Ascending aorta (tissue), 2 donors: Measurements from ENCODE around the gene ZFP36. TPM values are rescaled to one million over a fixed set of nuclear protein-coding genes. Genes with fewer than 3 reads are reported as not detected.
"Not testable (repeated sequence)": the region's sequence is repeated elsewhere in the genome, so short reads cannot be mapped to it uniquely, and the experiment has no call there.

Experiments
- DNase-seq, 2 donors: peaks; one replicate each; pipeline ENCODE4 v3.0.0-alpha.2; 2019; ENCODE audit warnings: low spot score in 2 of 2
- H3K27ac ChIP-seq, 2 donors: fragments of 200-600 bp; sonication (generic); one replicate each; pipeline ENCODE4 v1.5.1; 2016 to 2017; ENCODE audit warnings: mild to moderate bottlenecking in 1 of 2
- H3K27me3 ChIP-seq: fragments of 200-600 bp; sonication (generic); one replicate; pipeline ENCODE4 v1.5.1; 2017
- H3K36me3 ChIP-seq, 2 donors: fragments of 200-600 bp; sonication (generic); one replicate each; pipeline ENCODE4 v1.5.1; 2016
- H3K4me1 ChIP-seq, 2 donors: fragments of 200-600 bp; sonication (generic); one replicate each; pipeline ENCODE4 v1.5.1; 2016 to 2017; ENCODE audit warnings: mild to moderate bottlenecking in 1 of 2
- H3K4me3 ChIP-seq, 2 donors: fragments of 200-600 bp; sonication (generic); one replicate each; pipeline ENCODE4 v1.5.1; 2016 to 2017; ENCODE audit warnings: mild to moderate bottlenecking in 1 of 2
- H3K9me3 ChIP-seq, 2 donors: fragments of 200-600 bp; sonication (generic); one replicate each; pipeline ENCODE4 v1.5.1; 2016
- CTCF ChIP-seq, 3 experiments: fragments of 200-600 bp in 2 of 3; fragments of 450-650 bp in 1 of 3; sonication (generic) in 2 of 3; IDR thresholded peaks; one replicate each; pipeline ENCODE4 v1.5.1; 2016 to 2019; ENCODE audit warnings: antibody characterized with exemption in 3 of 3, mild to moderate bottlenecking in 1 of 3, moderate library complexity in 1 of 3
- intact Hi-C: fragments of 100-400 bp; cut with DNase I; formaldehyde crosslinking; loops from one replicate; pipeline ENCODE4 v1.15.1; 2023
- total RNA-seq: library from RNA; depleted of rRNA; stranded (reverse); fragments of >200 nt; gene quantifications from one replicate; pipeline ENCODE4 v1.1.0, GENCODE V29; 2016

ZFP36 gene
- total RNA-seq, 1 donor from 2014 or later, result 1,166 TPM

GRCh38 chr19:39449116-39449797 lies 42.6 kb downstream of the ZFP36 start:
- Histone ChIP-seq H3K36me3 (peaks cover 28 to 30% of the 10 kb centered on the region in 2 donors), H3K27ac (no peak overlapping the region), H3K4me1 (peaks cover 12 to 29% of the 10 kb centered on the region in 2 donors), H3K27me3 (no peaks in the 10 kb centered on the region), H3K4me3 (no peak overlapping the region), H3K9me3 (no peaks in the 10 kb centered on the region)
- no peak for TF ChIP-seq CTCF (IDR thresholded peaks at IDR 0.05)
- DNase-seq, result no peak
- intact Hi-C loops, result loop anchor here (10.0 kb wide), 1 partner anchor 324 kb away; the partner anchor contains the start of gene PAK4

GRCh38 chr19:39451257-39451656 lies 44.6 kb downstream of the ZFP36 start:
- H3K27me3 ChIP-seq, DNase-seq, intact Hi-C loops, H3K27ac ChIP-seq, H3K4me3 ChIP-seq, H3K9me3 ChIP-seq: not testable (repeated sequence)
- Histone ChIP-seq H3K4me1 (peaks cover 7 to 20% of the 10 kb centered on the region in 2 donors), H3K36me3 (peaks cover 38 to 40% of the 10 kb centered on the region in 2 donors)

Other genes starting within 250 kb of the ZFP36 start
- gene NCCRP1, start 209.9 kb upstream of the ZFP36 start, total RNA-seq, result not detected
- gene SYCN, start 202.6 kb upstream of the ZFP36 start, total RNA-seq, result not detected
- not detected for gene IFNL3, start 161.8 kb upstream of the ZFP36 start, total RNA-seq
- not detected for gene IFNL4, start 158.0 kb upstream of the ZFP36 start, total RNA-seq
- not detected for gene IFNL2, start 138.5 kb upstream of the ZFP36 start, total RNA-seq
- gene IFNL1, start 110.4 kb upstream of the ZFP36 start, total RNA-seq, result not detected
- gene LRFN1, start 86.0 kb upstream of the ZFP36 start, total RNA-seq, result not detected
- 69.2 TPM for gene GMFG, start 70.8 kb upstream of the ZFP36 start, total RNA-seq
- gene SAMD4B, start 64.4 kb upstream of the ZFP36 start, total RNA-seq, result 358 TPM
- 12.7 TPM for gene PAF1, start 15.7 kb upstream of the ZFP36 start, total RNA-seq
- gene MED29, start 15.5 kb upstream of the ZFP36 start, total RNA-seq, result 60.8 TPM
- 52.9 TPM for gene PLEKHG2, start 5.8 kb downstream of the ZFP36 start, total RNA-seq
- 1,453 TPM for gene RPS16, start 29.1 kb downstream of the ZFP36 start, total RNA-seq
- 142 TPM for gene SUPT5H, start 38.7 kb downstream of the ZFP36 start, total RNA-seq
- gene TIMM50, start 74.0 kb downstream of the ZFP36 start, total RNA-seq, result 92.0 TPM
- gene DLL3, start 92.1 kb downstream of the ZFP36 start, total RNA-seq, result not detected
- not detected for gene SELENOV, start 108.3 kb downstream of the ZFP36 start, total RNA-seq
- gene EID2B, start 126.0 kb downstream of the ZFP36 start, total RNA-seq, result not detected
- 11.8 TPM for gene EID2, start 133.3 kb downstream of the ZFP36 start, total RNA-seq
- not detected for gene LGALS13, start 195.7 kb downstream of the ZFP36 start, total RNA-seq
- not detected for gene LGALS16, start 249.1 kb downstream of the ZFP36 start, total RNA-seq